K562 (cell line): Measurements from ENCODE around the gene NAXD. TPM values are rescaled to one million over a fixed set of nuclear protein-coding genes. Genes with fewer than 3 reads are reported as not detected.
A peak's percentile ranks its signal among the peaks of the same experiment; 100 is the strongest.

Experiments used
- ATAC-seq: fragments of 200-7000 bp; cut with Tn5 transposase; 3 replicates; pipeline ENCODE4 v1.9.1; 2020; ENCODE audit warnings: moderate library complexity
- BruUV-seq: library from RNA; stranded (reverse); fragments of 400-500 nt; replicated peaks from 2 replicates; lab custom pipeline; 2021; lab: Mats Ljungman, UMichigan
- CTCF ChIA-PET: fragments of 300-600 bp; formaldehyde crosslinking; extraction: SDS; loops from one replicate; lab custom pipeline; 2021; ENCODE audit warnings: low intra/inter-chr PET ratio; lab: Yijun Ruan, JAX
- POLR2A ChIA-PET: fragments of 300-600, 350-650 bp; sonication (Branson Sonifier 250); formaldehyde crosslinking; extraction: SDS; loops from one replicate; lab custom pipeline; 2021; ENCODE audit warnings: antibody characterized with exemption, inconsistent platforms; lab: Yijun Ruan, JAX
- DNase-seq, 4 experiments: peaks; one replicate each; pipeline versions ENCODE4 v3.0.0 to v3.0.0-alpha.2; 2011 to 2018; ENCODE audit warnings: low spot score in 3 of 4, mixed read lengths in 3 of 4; ENCODE audit errors: extremely low read depth in 1 of 4
- FAIRE-seq: peaks from 2 replicates; lab custom pipeline; 2011; peaks lifted over from hg19 to GRCh38; lab: Jason Lieb, UNC
- H2AFZ ChIP-seq: 2 replicates; pipeline ENCODE4 v1.6.0; 2011; ENCODE audit warnings: low read depth, low read length, control low read depth, inconsistent platforms
- H3K27ac ChIP-seq: fragments of 200-600 bp; 3 replicates; pipeline ENCODE4 v1.8.0; 2011; ENCODE audit warnings: low read depth, mild to moderate bottlenecking, control low read depth, inconsistent platforms, low read length, moderate library complexity, mixed read lengths; ENCODE audit errors: extremely low read depth
- H3K27me3 ChIP-seq, 2 experiments: fragments of 300-600 bp in 1 of 2; 2 replicates in 1 of 2; 3 replicates in 1 of 2; pipeline versions ENCODE4 v1.6.0 to v1.8.0; 2011; ENCODE audit warnings: inconsistent platforms in 2 of 2, low read length in 2 of 2, mild to moderate bottlenecking in 1 of 2, mixed read lengths in 1 of 2, moderate library complexity in 1 of 2; ENCODE audit not compliant: control insufficient read depth in 2 of 2, insufficient read depth in 2 of 2
- H3K36me3 ChIP-seq: fragments of 300-600 bp; 3 replicates; pipeline ENCODE4 v1.8.0; 2011; ENCODE audit warnings: mild to moderate bottlenecking, low read length, inconsistent platforms; ENCODE audit not compliant: control insufficient read depth, insufficient read depth
- H3K4me1 ChIP-seq, 2 experiments: fragments of 200-600 bp in 1 of 2; replicated peaks in 1 of 2; 2 replicates in 1 of 2; 3 replicates in 1 of 2; pipeline versions ENCODE4 v1.5.1 to v1.8.0; 2011; ENCODE audit warnings: inconsistent platforms in 2 of 2, low read length in 2 of 2, mild to moderate bottlenecking in 1 of 2, mixed read lengths in 1 of 2, moderate library complexity in 1 of 2; ENCODE audit not compliant: control insufficient read depth in 2 of 2, insufficient read depth in 2 of 2
- H3K4me2 ChIP-seq: 2 replicates; pipeline ENCODE4 v1.6.1; 2011; ENCODE audit warnings: low read length, control low read depth, inconsistent platforms, mixed read lengths; ENCODE audit not compliant: insufficient read depth
- H3K4me3 ChIP-seq: fragments of 200-600 bp; sonication (generic), shearing (Covaris generic); 2 replicates; pipeline ENCODE4 v1.5.1; 2016; ENCODE audit warnings: control low read depth, inconsistent platforms
- H3K79me2 ChIP-seq: fragments of 200-600 bp; 3 replicates; pipeline ENCODE4 v1.8.0; 2011; ENCODE audit warnings: low read length, inconsistent platforms; ENCODE audit not compliant: control insufficient read depth, insufficient read depth
- H3K9ac ChIP-seq, 2 experiments: 2 replicates each; pipeline versions ENCODE4 v1.6.0 to v1.6.1; 2011; ENCODE audit warnings: low read depth in 2 of 2, low read length in 2 of 2, control low read depth in 1 of 2, inconsistent platforms in 1 of 2, mild to moderate bottlenecking in 1 of 2, mixed read lengths in 1 of 2; ENCODE audit not compliant: insufficient read depth in 1 of 2
- H3K9me1 ChIP-seq: one replicate; pipeline ENCODE4 v1.6.0; 2011; ENCODE audit warnings: inconsistent platforms, mild to moderate bottlenecking, low read length, moderate library complexity; ENCODE audit not compliant: control insufficient read depth, insufficient read depth
- H3K9me3 ChIP-seq: replicated peaks from 2 replicates; pipeline ENCODE4 v1.5.1; 2011; ENCODE audit warnings: low read depth, low read length, inconsistent platforms; ENCODE audit not compliant: control insufficient read depth, insufficient read depth
- H4K20me1 ChIP-seq: replicated peaks from 2 replicates; pipeline ENCODE4 v1.6.1; 2011; ENCODE audit warnings: low read length, inconsistent platforms, mixed read lengths; ENCODE audit not compliant: control insufficient read depth, insufficient read depth
- ATF1 ChIP-seq, 2 experiments: fragments of 450-650 bp in 1 of 2; IDR thresholded peaks; 2 replicates each; pipeline ENCODE4 v1.6.1; 2016; ENCODE audit warnings: missing compliant biosample characterization in 1 of 2, missing genetic modification characterization in 1 of 2
- CBFA2T3 ChIP-seq: fragments of 450-650 bp; IDR thresholded peaks from 2 replicates; pipeline ENCODE4 v1.6.1; 2017
- E2F3 ChIP-seq: fragments of 250-450 bp; sonication (Bioruptor Pico); IDR thresholded peaks from 2 replicates; pipeline ENCODE4 v1.4.0; 2020; ENCODE audit warnings: mild to moderate bottlenecking
- GABPA ChIP-seq: fragments of 200-800 bp; sonication (Bioruptor generic); conservative IDR thresholded peaks from 2 replicates; pipeline ENCODE4 v1.6.1; 2016; ENCODE audit warnings: low read depth, missing genetic modification characterization, missing compliant biosample characterization
- IFI16 ChIP-seq: fragments of 250-450 bp; sonication (Bioruptor Pico); IDR thresholded peaks from 2 replicates; pipeline ENCODE4 v2.1.2; 2022; ENCODE audit warnings: mild to moderate bottlenecking, inconsistent platforms
- JUND ChIP-seq, 2 experiments: IDR thresholded peaks; 2 replicates in 1 of 2; 3 replicates in 1 of 2; pipeline ENCODE4 v1.6.1; 2011; ENCODE audit warnings: borderline replicate concordance in 2 of 2, low read depth in 2 of 2, low read length in 2 of 2, improper control_type of control experiment in 1 of 2, missing biosample characterization in 1 of 2, missing genetic modification characterization in 1 of 2, missing genetic modification reagents in 1 of 2
- KLF16 ChIP-seq: IDR thresholded peaks from 2 replicates; pipeline ENCODE4 v1.6.1; 2016; ENCODE audit warnings: antibody characterized with exemption
- MYNN ChIP-seq, 2 experiments: sonication (generic); formaldehyde crosslinking in 1 of 2; IDR thresholded peaks; 2 replicates each; pipeline versions ENCODE4 v1.5.0 to v1.6.1; 2016 to 2020; ENCODE audit warnings: antibody characterized with exemption in 1 of 2, missing genetic modification reagents in 1 of 2
- NR0B1 ChIP-seq: fragments of 450-650 bp; IDR thresholded peaks from one replicate; pipeline ENCODE4 v1.6.1; 2018; ENCODE audit warnings: mild to moderate bottlenecking, moderate library complexity; ENCODE audit not compliant: partially characterized antibody
- PRPF4 ChIP-seq: fragments of 200-400 bp; formaldehyde crosslinking; IDR thresholded peaks from one replicate; pipeline ENCODE4 v1.6.1; 2017; ENCODE audit warnings: low read length, low read depth, mild to moderate bottlenecking; ENCODE audit not compliant: insufficient read depth, poor library complexity, severe bottlenecking
- SMAD1 ChIP-seq: fragments of 150-350 bp; IDR thresholded peaks from 2 replicates; pipeline ENCODE4 v1.6.1; 2014; ENCODE audit warnings: low read length, low read depth; ENCODE audit not compliant: partially characterized antibody
- TAL1 ChIP-seq: fragments of 450-650 bp; IDR thresholded peaks from 2 replicates; pipeline ENCODE4 v1.6.1; 2016; ENCODE audit warnings: mild to moderate bottlenecking
- TARDBP ChIP-seq: fragments of 450-650 bp; IDR thresholded peaks from 2 replicates; pipeline ENCODE4 v1.6.1; 2016
- USF1 ChIP-seq: sonication (generic); formaldehyde crosslinking; IDR thresholded peaks from 2 replicates; pipeline ENCODE4 v1.9.0; 2022; ENCODE audit warnings: mild to moderate bottlenecking, missing genetic modification reagents
- ZNF431 ChIP-seq: sonication (generic); formaldehyde crosslinking; IDR thresholded peaks from 2 replicates; pipeline ENCODE4 v1.8.0; 2022; ENCODE audit warnings: mild to moderate bottlenecking, missing genetic modification reagents
- WGBS: fragments of 100-300 bp; shearing (Covaris generic); methylation state at CpG from one replicate; pipeline ENCODE4 v1.1.6; 2016; ENCODE audit warnings: low coverage, mixed read lengths; ENCODE audit not compliant: insufficient coverage; ENCODE audit errors: missing lambda C conversion rate; 5-methylcytosine and 5-hydroxymethylcytosine counted together
- in situ Hi-C: fragments of 300-500 bp; cut with MboI; formaldehyde crosslinking; loops from 4 replicates; pipeline ENCODE4 v1.15.0; 2018; ENCODE audit warnings: inconsistent platforms, mixed read lengths
- intact Hi-C: fragments of 100-400 bp; cut with micrococcal nuclease; formaldehyde crosslinking; loops from 2 replicates; pipeline ENCODE4 v1.14.2; 2022
- polyA plus RNA-seq, 8 experiments: library from polyadenylated mRNA; depleted of rRNA in 4 of 8; stranded (reverse) in 5 of 8; unstranded in 3 of 8; fragments of >200 nt; fragmentation: Nextera tagmentation in 2 of 8; fragmentation: Illumina TruSeq in 1 of 8; extraction: Ambion mirVana in 2 of 8; extraction: Trizol in 1 of 8; gene quantifications; 2 replicates each; pipeline versions ENCODE4 v1.2.1 to v1.2.3, GENCODE V29; 2011 to 2014; ENCODE audit warnings: inconsistent platforms in 1 of 8, missing spikeins in 1 of 8
- total RNA-seq, 7 experiments: library from RNA; depleted of rRNA in 6 of 7; stranded (reverse); fragments of >200 nt in 6 of 7; fragmentation: Illumina TruSeq in 2 of 7; extraction: Trizol in 2 of 7; gene quantifications; 2 replicates each; pipeline versions ENCODE4 v1.2.1 to v1.2.3, GENCODE V29; 2011 to 2021; ENCODE audit warnings: low replicate concordance in 1 of 7
- TF ChIP-seq, protein P1 (sequence below): sonication (generic); IDR thresholded peaks from 2 replicates; pipeline ENCODE4 v1.6.1; 2016
- TF ChIP-seq, protein P2 (sequence below): IDR thresholded peaks from 3 replicates; pipeline ENCODE4 v1.6.1; 2011; ENCODE audit warnings: borderline replicate concordance, mild to moderate bottlenecking; ENCODE audit not compliant: insufficient read length, insufficient read depth

Gene NAXD
- total and polyA plus RNA-seq, 9 of the 15 experiments (the other 6 are each of a cell fraction or from before 2014, with no cell fraction given): 0.59 to 20.6 (median 13.0) TPM

- no peak overlapping the region for H2AFZ ChIP-seq
- FAIRE-seq (peak; percentile 51), DNase-seq (peak in 2 of 4 experiments; percentile 27 to 38), ATAC-seq (no peak)
- H3K9ac ChIP-seq: peak overlapping the region; percentile 6 to 61; a peak in 2 of 4 replicates
- H3K4me2 ChIP-seq: peak overlapping the region; percentile 33
- H4K20me1 ChIP-seq: peaks cover 25% of the 10 kb centered on the region
- in situ Hi-C loops: no loop called here
- H3K36me3 ChIP-seq: peaks cover 11% of the 10 kb centered on the region; the same call in 1 of the 3 replicates
- WGBS: 34% methylated on average over 8 of the region's 8 CpGs
- no peak overlapping the region for H3K4me3 ChIP-seq
- no peaks in the 10 kb centered on the region for H3K9me1 ChIP-seq
- ChIA-PET CTCF (no interaction called here), POLR2A (interaction anchor here (0.6 to 2.0 kb wide), 4 partner anchors 11 to 102 kb away, joined by 4 to 7 read pairs (median 5); no protein-coding TSS in a partner anchor)
- no peak overlapping the region; the same call in 2 of the 3 replicates for H3K27ac ChIP-seq
- intact Hi-C loops: no loop called here
- peaks cover 67% of the 10 kb centered on the region for H3K79me2 ChIP-seq
- H3K4me1 ChIP-seq: peaks cover 20% of the 10 kb centered on the region in 2 experiments
- no TSS peak for BruUV-seq
- H3K27me3 ChIP-seq: no peaks in the 10 kb centered on the region
- H3K9me3 ChIP-seq: 0 out of 2 replicates have a peak, but pooled peaks cover 2% of the 10 kb centered on the region
- TF ChIP-seq KLF16 (no peak), IFI16 (CRISPR knock-in tag) (no peak), ZNF431 (CRISPR knock-in tag) (no peak), USF1 (CRISPR knock-in tag) (no peak), TARDBP (no peak), JUND (IDR thresholded peaks at IDR 0.05; ENCODE audit: borderline replicate concordance, low read depth, low read length) (no peak), JUND (tag; IDR thresholded peaks at IDR 0.05; ENCODE audit: borderline replicate concordance, low read depth, low read length) (no peak; the same call in 2 of the 3 replicates), SMAD1 (no peak), GABPA (tag) (no peak), PRPF4 (no peak), ATF1 (CRISPR knock-in tag; IDR thresholded peaks at IDR 0.05) (no peak), ATF1 (tag; IDR thresholded peaks at IDR 0.05) (0 out of 2 replicates have a peak, but pooled peaks have one; percentile 50), MYNN (IDR thresholded peaks at IDR 0.05) (no peak), MYNN (CRISPR knock-in tag; IDR thresholded peaks at IDR 0.05) (no peak), TAL1 (0 out of 2 replicates have a peak, but pooled peaks have one; percentile 23), NR0B1 (no peak), E2F3 (CRISPR knock-in tag) (no peak), CBFA2T3 (peak; percentile 43)
- TF ChIP-seq, protein P1, sequence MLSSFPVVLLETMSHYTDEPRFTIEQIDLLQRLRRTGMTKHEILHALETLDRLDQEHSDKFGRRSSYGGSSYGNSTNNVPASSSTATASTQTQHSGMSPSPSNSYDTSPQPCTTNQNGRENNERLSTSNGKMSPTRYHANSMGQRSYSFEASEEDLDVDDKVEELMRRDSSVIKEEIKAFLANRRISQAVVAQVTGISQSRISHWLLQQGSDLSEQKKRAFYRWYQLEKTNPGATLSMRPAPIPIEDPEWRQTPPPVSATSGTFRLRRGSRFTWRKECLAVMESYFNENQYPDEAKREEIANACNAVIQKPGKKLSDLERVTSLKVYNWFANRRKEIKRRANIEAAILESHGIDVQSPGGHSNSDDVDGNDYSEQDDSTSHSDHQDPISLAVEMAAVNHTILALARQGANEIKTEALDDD: peak; percentile 58; the same call in 1 of the 2 replicates
- TF ChIP-seq, protein P2, sequence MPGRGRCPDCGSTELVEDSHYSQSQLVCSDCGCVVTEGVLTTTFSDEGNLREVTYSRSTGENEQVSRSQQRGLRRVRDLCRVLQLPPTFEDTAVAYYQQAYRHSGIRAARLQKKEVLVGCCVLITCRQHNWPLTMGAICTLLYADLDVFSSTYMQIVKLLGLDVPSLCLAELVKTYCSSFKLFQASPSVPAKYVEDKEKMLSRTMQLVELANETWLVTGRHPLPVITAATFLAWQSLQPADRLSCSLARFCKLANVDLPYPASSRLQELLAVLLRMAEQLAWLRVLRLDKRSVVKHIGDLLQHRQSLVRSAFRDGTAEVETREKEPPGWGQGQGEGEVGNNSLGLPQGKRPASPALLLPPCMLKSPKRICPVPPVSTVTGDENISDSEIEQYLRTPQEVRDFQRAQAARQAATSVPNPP: no peak
Measured at GRCh38 chr13:110617321-110618072, 2.2 kb downstream of the NAXD start.
